GM21529 (cell line): ENCODE data around the gene SLC3A2.
"Not testable (repeated sequence)": the region's sequence is repeated elsewhere in the genome, so short reads cannot be mapped to it uniquely, and the experiment has no call there.

Experiments
- ATAC-seq: cut with Tn5 transposase; IDR thresholded peaks from one replicate; pipeline ENCODE4 v1.9.1; 2021; ENCODE audit not compliant: unreplicated experiment

The SLC3A2 gene

DNA sequence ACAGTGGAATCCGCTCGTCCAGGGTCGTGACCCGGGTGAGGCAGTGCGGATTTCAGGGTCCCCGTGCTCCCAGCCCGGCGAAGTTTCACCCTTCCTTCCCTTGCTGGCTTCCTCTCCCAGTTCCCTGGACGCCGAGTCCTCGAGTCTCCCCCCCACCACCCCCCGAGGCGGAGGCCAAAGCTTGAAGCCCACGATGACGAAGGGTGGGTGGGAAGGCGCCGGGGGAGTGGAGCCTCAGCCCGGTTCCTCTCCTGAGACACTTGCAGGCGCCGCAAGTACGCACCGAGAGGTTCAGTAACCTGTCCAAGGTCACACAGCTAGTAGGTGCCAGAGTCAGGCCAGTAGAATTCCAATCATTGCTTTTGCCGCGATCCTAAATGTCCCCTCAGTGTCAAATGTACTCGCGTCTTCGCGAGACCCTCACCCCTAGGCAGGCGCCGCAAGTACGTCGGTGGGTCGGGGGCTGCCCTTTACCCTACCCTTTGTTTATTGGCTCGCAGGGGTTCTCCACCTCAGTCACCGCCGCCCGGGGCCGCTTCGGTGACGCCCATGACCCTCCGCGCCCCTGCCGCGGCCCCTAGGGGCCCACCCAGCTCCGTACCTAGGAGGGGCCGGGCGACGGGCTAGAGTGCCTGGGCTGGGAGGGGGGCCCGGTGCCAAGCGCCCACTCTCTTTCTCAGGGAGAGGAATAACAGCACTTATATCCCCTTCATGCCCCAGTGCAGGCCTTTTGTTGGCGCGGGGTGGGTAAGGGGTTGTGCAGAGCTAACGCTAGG, 46.2 kb downstream of the SLC3A2 start:
- ATAC-seq: no peak

GRCh38 chr11:62928011-62928410, 47.3 kb downstream of the SLC3A2 start:
- ATAC-seq: no peak

DNA sequence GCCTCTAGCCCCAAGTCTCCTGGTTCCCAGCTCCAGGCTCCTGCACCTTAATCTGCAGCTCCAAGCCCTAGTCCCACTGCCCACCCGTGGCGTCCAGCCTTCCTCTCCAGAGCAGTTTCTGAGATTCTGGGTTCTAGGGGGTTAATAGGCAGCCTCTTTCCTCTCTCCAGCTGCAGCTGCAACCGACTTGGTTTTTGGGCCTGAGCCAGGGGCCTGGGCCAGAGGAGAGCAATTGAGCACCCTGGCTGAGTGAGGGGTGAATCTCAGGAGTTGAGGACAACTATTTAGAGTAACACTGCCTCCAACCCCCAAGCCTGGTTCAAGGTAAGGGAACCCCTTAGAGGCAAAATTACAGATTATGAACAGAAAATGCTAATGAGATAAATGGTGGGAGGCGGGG, 49.5 kb downstream of the SLC3A2 start:
- no peak for ATAC-seq

- ATAC-seq: no peak
These were observed 50.0 kb downstream of the SLC3A2 start for GRCh38 chr11:62930666-62931065.

DNA sequence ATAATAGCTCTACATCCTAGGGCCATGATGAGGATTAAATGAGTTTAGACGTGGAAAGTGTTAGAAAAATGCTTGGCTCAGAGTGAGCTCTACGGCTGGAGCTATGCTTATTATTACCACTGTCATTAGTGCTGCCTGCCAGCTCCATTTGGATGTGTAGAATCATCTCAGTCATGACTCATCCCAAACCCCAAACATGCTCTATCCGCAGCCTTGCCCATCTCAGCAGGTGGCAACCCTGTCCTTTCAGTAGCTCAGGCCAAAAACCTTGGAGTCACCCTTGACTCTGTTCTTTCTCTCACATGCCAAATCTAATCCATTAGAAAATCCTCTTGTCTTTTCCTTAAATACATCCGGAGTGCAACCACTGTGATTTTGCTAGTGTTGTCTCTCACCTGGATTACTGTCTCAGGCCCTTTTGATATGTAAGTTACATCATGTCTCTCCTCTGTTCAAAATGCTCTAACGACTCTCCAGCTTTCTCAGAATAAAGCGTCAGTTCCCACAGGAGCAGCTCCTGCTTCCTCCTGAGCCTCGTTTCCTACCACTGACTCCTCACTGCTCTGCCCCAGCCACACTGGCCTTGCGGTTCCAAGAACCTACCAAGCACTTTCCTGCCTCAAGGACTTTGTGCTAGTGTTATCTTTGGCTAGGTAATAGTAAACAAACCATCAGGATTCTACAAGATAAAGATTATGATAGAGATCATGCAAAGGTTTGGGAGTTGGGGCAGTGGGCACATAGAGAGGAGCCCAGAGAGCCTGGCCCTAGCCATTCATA, 51.0 kb downstream of the SLC3A2 start:
- no peak for ATAC-seq

DNA sequence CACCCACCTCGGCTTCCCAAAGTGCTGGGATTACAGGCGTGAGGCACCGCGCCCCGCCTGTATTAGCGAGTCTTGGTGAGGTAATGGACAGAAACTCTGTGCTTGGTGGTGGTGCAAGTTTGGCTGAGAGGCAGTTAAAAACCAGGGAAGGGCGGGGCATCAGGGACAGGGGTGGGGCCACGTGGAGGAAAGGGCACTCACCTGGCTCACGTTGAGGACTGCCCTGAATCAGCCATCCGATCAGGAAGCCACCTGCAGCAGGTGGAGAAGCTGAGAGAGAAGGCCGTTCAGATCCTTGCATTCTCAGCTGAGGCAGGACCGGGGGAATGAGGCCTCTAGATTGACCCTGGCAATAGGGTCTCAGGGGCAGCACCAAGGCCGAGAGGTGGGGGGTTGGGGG, 52.6 kb downstream of the SLC3A2 start:
- no peak for ATAC-seq

- no peak for ATAC-seq
These were observed 53.2 kb downstream of the SLC3A2 start for GRCh38 chr11:62933750-62934495.

GRCh38 chr11:62934496-62934785, 53.7 kb downstream of the SLC3A2 start:
- no peak for ATAC-seq

GRCh38 chr11:62937528-62937927, 56.8 kb downstream of the SLC3A2 start:
- ATAC-seq: not testable (repeated sequence)
